Stimulated activated CD4-positive, alpha-beta T cell treated with anti-CD3 and anti-CD28 coated beads, Interleukin-4, amount 100 ng/mL, for 24 hours (primary cell): ENCODE data around the gene SMAD9.
"Not testable (repeated sequence)": the region's sequence is repeated elsewhere in the genome, so short reads cannot be mapped to it uniquely, and the experiment has no call there.

Experiments
- DNase-seq: peaks from one replicate; pipeline ENCODE4 v3.0.0-alpha.2; 2020

The SMAD9 gene

DNA sequence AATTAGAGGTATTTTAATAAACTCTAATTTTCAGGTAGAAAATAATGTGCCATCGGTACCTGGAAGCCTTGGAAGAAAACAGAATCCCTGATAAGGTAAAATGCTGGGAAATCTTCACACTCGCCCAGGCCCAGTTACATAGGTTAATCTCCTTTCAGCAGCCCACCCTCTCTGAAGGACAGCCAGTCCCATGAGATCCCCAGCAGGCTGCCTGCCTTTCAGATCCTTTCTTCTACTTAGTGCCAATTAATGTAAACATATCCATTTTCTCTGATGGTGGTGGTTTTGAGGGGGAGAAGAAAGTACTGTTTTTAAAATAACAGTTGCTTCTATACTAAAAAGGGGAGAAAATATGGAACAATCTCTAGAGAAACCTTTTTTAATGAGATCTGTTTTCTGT is 12.2 kb downstream of the SMAD9 start:
- no peak for DNase-seq

GRCh38 chr13:36907266-36907665 is 12.8 kb downstream of the SMAD9 start:
- DNase-seq: no peak

DNA sequence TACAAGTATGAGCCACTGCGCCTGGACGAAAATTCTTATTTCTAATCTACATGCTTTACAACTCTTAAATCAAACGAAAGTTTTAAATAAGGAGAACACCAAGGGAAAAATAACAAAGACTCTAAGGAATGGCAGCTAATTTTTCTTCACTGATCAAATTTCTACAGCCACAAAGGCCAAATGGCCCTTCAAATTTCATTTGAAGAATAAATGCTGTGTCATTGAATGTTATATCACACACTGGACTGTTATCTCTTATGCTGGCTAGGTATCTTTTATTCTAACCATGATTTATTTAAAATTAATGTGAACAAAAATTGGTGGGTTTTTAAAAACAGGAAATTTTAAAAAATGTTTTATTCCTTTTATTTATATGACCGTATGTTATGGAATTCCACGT is 14.1 kb downstream of the SMAD9 start:
- DNase-seq: no peak

- no peak for DNase-seq
Measured at GRCh38 chr13:36903925-36904595, 16.0 kb downstream of the SMAD9 start.

GRCh38 chr13:36897054-36897616 is 22.9 kb downstream of the SMAD9 start:
- DNase-seq: no peak

DNA sequence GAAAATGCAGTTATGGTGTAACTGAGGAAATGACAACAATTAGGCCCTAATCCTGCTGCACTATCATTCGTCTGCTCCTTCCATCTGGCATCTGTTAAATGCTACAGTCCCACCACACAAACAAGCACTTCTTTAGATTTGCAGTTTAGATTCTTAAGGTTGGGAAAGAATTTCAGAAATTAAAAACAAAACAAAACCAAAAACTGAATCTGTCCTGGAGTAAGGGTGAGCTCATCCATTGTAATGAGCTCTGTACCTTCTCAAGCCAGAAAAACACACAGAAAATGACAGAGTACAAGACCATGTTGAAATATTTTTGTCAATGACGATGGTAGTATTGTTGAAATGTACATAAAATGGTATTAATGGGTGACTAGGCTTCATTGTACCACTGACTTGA is 28.3 kb downstream of the SMAD9 start:
- DNase-seq: no peak

DNA sequence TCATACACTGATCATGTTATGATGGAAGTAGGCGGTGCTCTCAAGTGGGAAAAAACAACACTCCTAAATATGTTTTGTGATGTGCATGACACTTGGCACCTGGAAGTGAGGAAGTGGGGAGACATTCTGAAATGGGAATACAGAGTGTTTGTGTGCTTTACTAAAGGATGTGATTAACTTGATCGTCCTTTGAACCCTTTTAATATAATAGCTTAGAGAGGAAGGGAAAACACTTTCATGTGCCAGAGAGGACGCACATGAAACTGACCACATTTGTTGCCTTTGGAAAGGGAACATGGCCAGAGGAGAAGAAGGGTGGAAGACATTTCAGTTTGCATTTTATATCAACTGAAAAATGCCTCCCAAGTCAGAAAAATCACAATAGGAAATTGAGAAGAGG is 31.4 kb downstream of the SMAD9 start:
- no peak for DNase-seq

GRCh38 chr13:36887758-36888521 is 32.1 kb downstream of the SMAD9 start:
- no peak for DNase-seq

GRCh38 chr13:36885901-36886300 is 34.1 kb downstream of the SMAD9 start:
- no peak for DNase-seq

DNA sequence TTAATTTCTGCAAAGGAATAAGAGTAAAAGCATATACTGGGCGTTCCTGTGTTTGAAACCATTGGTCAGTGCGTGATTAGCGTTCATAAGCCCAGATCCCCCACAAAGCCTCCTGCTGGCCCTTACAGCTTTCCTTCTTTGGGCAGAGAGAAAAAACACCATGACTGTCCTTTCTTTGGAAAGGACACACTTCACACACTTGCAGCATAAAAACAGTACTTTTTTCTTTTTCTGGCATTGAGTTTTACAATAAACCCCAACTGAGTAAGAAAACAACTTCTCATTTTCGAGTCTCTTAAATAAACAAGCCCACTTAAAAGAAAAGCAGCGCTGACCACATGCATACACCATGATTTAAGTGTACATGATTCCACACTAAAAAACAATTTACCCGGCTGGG is 35.8 kb downstream of the SMAD9 start:
- DNase-seq: no peak

- no peak for DNase-seq
Measured at GRCh38 chr13:36883824-36884223, 36.2 kb downstream of the SMAD9 start.

DNA sequence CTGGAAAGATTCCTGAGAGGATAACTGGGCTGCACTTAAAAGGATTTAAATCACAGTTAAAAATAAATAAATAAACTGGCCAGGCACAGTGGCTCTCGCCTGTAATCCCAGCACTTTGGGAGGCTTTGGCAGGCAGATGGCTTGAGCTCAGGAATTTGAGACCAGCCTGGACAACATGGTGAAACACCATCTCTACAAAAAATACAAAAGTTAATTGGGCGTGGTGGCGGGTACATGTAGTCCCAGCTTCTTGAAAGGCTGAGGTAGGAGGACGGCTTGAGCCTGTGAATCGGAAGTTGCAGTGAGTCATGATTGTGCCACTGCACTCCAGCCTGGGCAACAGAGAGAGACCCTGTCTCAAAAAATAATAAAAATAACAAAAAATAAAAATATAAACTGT is 36.6 kb downstream of the SMAD9 start:
- DNase-seq: not testable (repeated sequence)

GRCh38 chr13:36882829-36883390 is 37.1 kb downstream of the SMAD9 start:
- no peak for DNase-seq

- DNase-seq: no peak
Measured at GRCh38 chr13:36880961-36881360, 39.1 kb downstream of the SMAD9 start.

DNA sequence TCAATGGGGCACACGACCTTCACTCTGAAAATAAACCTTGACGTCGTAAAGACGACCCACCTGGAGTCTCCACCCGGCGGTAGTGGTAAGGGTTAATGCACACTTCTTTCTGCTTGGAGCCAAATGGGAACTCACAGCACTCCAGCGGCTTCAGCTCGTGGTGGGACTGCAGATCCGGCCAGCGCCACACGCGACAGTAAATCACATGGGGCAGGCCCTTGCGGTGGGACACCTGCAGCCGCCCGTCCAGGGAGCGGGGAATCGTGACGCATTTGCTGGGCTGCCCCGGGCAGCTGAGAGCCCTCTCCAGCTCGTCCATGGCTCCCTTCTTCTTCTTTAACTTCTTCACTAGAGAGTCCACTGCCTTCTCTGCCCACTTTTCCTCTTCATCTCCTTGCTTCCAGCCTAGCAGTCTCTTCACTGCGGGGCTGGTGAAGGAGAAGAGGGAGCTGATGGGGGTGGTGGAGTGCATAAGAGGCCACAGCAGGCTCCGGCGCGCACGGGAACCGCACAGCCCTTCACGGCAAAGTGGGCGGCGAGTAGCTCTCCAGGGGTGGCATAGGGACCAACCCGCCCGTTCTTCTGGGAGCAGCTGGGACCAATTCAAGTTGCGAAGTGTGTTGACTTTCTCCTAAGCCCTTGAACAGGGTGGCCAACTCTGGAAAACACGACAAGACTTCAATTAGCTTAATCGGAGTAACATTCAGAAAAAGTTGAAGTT is 40.7 kb downstream of the SMAD9 start:
- no peak for DNase-seq

GRCh38 chr13:36875961-36876360 is 44.1 kb downstream of the SMAD9 start:
- DNase-seq: no peak

GRCh38 chr13:36875431-36875830 is 44.6 kb downstream of the SMAD9 start:
- DNase-seq: no peak

DNA sequence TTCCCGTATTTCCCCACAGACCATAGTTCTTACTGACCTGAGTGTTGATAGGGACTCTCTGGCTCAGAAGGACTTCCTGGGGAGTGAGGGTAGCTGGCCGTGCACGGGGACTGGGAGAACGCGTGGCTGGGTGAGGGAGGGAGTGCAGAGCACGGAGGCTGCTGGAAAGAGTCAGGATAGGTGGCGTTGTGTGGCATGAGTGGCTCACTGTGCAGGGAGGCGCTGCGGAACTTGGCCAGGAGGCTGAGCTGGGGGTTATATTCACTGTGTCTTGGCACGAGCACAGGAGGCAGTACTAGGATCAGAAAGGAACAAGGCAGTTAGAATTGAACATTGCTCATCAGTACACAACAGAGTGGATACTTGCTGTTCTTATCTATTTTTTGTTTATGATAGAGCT is 47.4 kb downstream of the SMAD9 start:
- DNase-seq: no peak

- no peak for DNase-seq
Measured at GRCh38 chr13:36870050-36870692, 49.9 kb downstream of the SMAD9 start.

DNA sequence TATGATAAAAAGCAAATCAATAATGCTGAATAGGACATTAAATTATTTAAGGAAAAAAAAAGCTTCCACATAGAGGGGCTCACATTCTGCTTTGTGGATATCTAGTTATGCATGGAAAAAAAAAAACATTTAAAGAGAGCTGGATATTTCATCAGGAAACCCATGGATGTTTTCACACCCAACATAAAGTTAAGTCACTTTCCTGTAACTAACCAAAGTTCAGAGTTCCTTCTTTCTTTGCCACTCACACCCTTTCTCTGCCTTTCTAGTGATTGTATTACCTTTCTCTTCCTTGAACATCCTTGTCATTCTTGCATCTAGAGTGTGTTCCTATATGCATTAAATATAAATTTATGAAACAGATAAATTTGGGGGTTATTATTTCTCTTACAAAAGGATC is 53.8 kb downstream of the SMAD9 start:
- no peak for DNase-seq

GRCh38 chr13:36865265-36865664 is 54.8 kb downstream of the SMAD9 start:
- no peak for DNase-seq

- DNase-seq: no peak
Measured at GRCh38 chr13:36862722-36863121, 57.3 kb downstream of the SMAD9 start.
